ENCODE data around the gene IQSEC2.

- TF ChIP-seq SP1 (IDR thresholded peaks at IDR 0.05; ENCODE audit: low read depth) (no peak), CEBPB (IDR thresholded peaks at IDR 0.05; ENCODE audit: low read depth) (no peak), POLR2AphosphoS5 (IDR thresholded peaks at IDR 0.05; ENCODE audit: low read depth, low read length) (no peak), CTCF (IDR thresholded peaks at IDR 0.05 in 2 of 3, conservative IDR thresholded peaks at IDR 0.05 in 1 of 3; ENCODE audit: borderline replicate concordance in 1 of 3, insufficient read depth in 1 of 3, low read depth in 2 of 3, low read length in 2 of 3) (no peak), POLR2A (IDR thresholded peaks at IDR 0.05; ENCODE audit: borderline replicate concordance, extremely low read depth, insufficient read depth, insufficient read length) (no peak), REST (IDR thresholded peaks at IDR 0.05; ENCODE audit: low read depth) (no peak), JUND (IDR thresholded peaks at IDR 0.05) (no peak)
- TF ChIP-seq, protein P1, sequence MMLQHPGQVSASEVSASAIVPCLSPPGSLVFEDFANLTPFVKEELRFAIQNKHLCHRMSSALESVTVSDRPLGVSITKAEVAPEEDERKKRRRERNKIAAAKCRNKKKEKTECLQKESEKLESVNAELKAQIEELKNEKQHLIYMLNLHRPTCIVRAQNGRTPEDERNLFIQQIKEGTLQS (IDR thresholded peaks at IDR 0.05) = no peak
These were observed 46.9 kb downstream of the IQSEC2 start for GRCh38 chrX:53234484-53234883.

Data from HCT116 (cell line).